ENCODE results near the gene ZNF530.

GRCh38 chr19:57576661-57577060 is 23.0 kb upstream of the ZNF530 start:
- TF ChIP-seq, protein P1, sequence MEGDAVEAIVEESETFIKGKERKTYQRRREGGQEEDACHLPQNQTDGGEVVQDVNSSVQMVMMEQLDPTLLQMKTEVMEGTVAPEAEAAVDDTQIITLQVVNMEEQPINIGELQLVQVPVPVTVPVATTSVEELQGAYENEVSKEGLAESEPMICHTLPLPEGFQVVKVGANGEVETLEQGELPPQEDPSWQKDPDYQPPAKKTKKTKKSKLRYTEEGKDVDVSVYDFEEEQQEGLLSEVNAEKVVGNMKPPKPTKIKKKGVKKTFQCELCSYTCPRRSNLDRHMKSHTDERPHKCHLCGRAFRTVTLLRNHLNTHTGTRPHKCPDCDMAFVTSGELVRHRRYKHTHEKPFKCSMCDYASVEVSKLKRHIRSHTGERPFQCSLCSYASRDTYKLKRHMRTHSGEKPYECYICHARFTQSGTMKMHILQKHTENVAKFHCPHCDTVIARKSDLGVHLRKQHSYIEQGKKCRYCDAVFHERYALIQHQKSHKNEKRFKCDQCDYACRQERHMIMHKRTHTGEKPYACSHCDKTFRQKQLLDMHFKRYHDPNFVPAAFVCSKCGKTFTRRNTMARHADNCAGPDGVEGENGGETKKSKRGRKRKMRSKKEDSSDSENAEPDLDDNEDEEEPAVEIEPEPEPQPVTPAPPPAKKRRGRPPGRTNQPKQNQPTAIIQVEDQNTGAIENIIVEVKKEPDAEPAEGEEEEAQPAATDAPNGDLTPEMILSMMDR (IDR thresholded peaks at IDR 0.05): no peak
- TF ChIP-seq POLR2A (IDR thresholded peaks at IDR 0.05) (no peak), POLR2AphosphoS5 (IDR thresholded peaks at IDR 0.05) (no peak)
